Activated naive CD4-positive, alpha-beta T cell treated with anti-CD3 and anti-CD28 coated beads for 36 hours (primary cell): ENCODE results near the gene OR52B2. TPM values are rescaled to one million over a fixed set of nuclear protein-coding genes. Genes with fewer than 3 reads are reported as not detected.
"Not testable (repeated sequence)": the region's sequence is repeated elsewhere in the genome, so short reads cannot be mapped to it uniquely, and the experiment has no call there.

ENCODE experiments used
- CTCF ChIA-PET: fragments of 350-600 bp; sonication (Branson Sonifier 250); formaldehyde crosslinking; loops from one replicate; lab custom pipeline; 2021; ENCODE audit warnings: antibody characterized with exemption; lab: Charles Lee
- DNase-seq: peaks from one replicate; pipeline ENCODE4 v3.0.0-alpha.2; 2020
- H3K27ac Mint-ChIP-seq: one replicate; pipeline ENCODE4 v1.8.0; 2021; ENCODE audit warnings: mild to moderate bottlenecking, mixed read lengths
- H3K27me3 Mint-ChIP-seq: one replicate; pipeline ENCODE4 v1.8.0; 2021; ENCODE audit warnings: low read depth, mixed read lengths
- H3K36me3 Mint-ChIP-seq: one replicate; pipeline ENCODE4 v1.8.0; 2021; ENCODE audit warnings: low read depth, mixed read lengths
- H3K4me1 Mint-ChIP-seq: one replicate; pipeline ENCODE4 v1.8.0; 2021; ENCODE audit warnings: low read depth, mixed read lengths
- H3K4me3 Mint-ChIP-seq: one replicate; pipeline ENCODE4 v1.8.0; 2021; ENCODE audit warnings: mild to moderate bottlenecking, moderate library complexity, mixed read lengths
- H3K9me3 Mint-ChIP-seq: one replicate; pipeline ENCODE4 v1.8.0; 2021; ENCODE audit warnings: mixed read lengths
- intact Hi-C: fragments of 100-400 bp; cut with micrococcal nuclease; formaldehyde crosslinking; loops from one replicate; pipeline ENCODE4 v1.15.1; 2023
- total RNA-seq, 2 experiments: library from RNA; stranded (reverse); gene quantifications; one replicate each; pipeline ENCODE4 v1.2.3, GENCODE V29; 2021

OR52B2 gene
- total RNA-seq, 2 experiments from 2014 or later = not detected

DNA sequence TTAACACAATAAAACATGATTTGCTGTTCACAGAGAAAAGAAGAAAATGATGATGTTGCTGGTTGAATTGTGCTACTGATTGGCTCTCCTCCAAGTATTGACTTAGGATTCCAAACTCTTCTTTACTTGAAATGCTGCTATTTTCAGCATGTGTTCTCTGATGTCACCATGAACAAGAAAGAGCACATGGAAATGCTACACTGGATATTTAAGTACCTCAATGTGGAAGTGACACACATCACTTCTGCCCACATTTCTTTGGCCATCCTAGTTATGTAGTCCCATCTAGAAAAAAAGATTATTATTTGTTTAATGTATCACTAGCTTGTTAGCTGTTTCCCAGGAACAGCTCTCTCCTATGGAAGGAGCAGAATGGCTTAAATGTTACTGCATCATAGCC, 27.2 kb downstream of the OR52B2 start:
- Mint-ChIP-seq H3K27me3 (peaks cover 5% of the 10 kb centered on the region), H3K9me3 (no peaks in the 10 kb centered on the region), H3K27ac (no peak overlapping the region), H3K36me3 (no peaks in the 10 kb centered on the region), H3K4me1 (no peaks in the 10 kb centered on the region), H3K4me3 (no peak overlapping the region)
- intact Hi-C loops = no loop called here
- CTCF ChIA-PET = no interaction called here
- DNase-seq = no peak

DNA sequence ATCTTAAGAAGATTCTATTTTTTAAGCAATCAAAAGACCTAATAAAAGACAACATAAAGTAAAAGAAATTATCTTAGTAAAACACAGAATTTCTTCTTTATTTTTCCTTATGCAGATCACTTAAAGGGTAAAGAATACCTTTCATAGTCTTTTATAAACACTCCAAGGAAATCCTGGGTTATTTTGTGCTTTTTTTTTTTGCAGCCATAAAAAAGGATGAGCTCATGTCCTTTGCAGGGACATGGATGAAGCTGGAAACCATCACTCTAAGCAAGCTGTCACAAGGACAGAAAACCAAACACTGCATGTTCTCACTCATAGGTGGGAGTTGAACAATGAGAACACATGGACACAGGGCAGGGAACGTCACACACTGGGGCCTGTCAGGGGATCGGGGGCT, 34.2 kb downstream of the OR52B2 start:
- CTCF ChIA-PET = interaction anchor here (0.7 kb wide), 1 partner anchor 1544 kb away, joined by 4 read pairs; no protein-coding TSS in a partner anchor

DNA sequence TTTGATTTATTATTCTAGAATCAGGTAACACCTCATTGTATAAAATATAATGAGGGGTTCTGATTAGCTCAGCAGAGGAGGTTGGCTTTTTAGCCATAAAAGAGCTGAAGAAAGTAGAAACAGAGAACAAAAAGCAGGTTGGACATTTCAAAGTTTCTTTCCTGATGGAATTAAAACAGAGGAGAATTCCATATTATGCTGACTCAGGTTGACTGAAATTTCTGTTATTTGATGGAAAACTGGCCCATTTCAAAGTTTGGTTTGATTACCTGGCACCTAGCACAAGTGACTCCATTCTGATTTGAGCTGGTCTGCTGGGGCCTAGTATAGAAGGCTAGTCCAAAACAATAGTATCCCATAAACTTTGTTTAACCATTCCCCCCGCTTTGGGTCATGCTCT, 37.7 kb downstream of the OR52B2 start:
- no peaks in the 10 kb centered on the region for H3K9me3 Mint-ChIP-seq
- H3K27me3 Mint-ChIP-seq = no peaks in the 10 kb centered on the region
- CTCF ChIA-PET = no interaction called here
- intact Hi-C loops = no loop called here
- H3K36me3 Mint-ChIP-seq = no peaks in the 10 kb centered on the region
- H3K4me1 Mint-ChIP-seq = no peaks in the 10 kb centered on the region
- no peak overlapping the region for H3K4me3 Mint-ChIP-seq
- no peak for DNase-seq
- no peak overlapping the region for H3K27ac Mint-ChIP-seq

More for the DNA sequence above, 34.2 kb downstream of the OR52B2 start:
- intact Hi-C loops, H3K27me3 Mint-ChIP-seq, H3K4me3 Mint-ChIP-seq, H3K4me1 Mint-ChIP-seq, DNase-seq, H3K36me3 Mint-ChIP-seq, H3K9me3 Mint-ChIP-seq, H3K27ac Mint-ChIP-seq: not testable (repeated sequence)

DNA sequence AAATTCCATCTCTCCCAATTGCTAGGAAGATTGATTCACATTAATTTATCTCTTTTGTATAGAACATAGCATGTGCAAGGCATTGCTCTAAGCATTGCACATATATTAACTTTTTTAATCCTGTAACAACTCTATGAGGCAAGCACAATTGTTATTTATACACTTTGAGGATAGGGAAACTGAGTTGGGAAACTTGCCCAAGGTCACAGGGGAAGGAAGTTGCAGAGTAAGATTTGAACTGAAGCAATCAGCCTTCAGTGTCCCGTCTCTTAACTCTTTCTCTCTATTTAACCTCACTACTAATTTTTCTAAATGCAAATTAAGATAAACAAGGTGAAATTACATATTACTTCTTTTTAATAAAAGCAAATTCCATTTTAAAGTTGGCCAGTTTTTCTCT, 40.5 kb downstream of the OR52B2 start:
- Mint-ChIP-seq H3K27me3 (no peaks in the 10 kb centered on the region), H3K27ac (no peak overlapping the region), H3K36me3 (no peaks in the 10 kb centered on the region), H3K4me1 (no peaks in the 10 kb centered on the region), H3K4me3 (no peak overlapping the region), H3K9me3 (no peaks in the 10 kb centered on the region)
- DNase-seq = no peak
- intact Hi-C loops = no loop called here
- CTCF ChIA-PET = no interaction called here

DNA sequence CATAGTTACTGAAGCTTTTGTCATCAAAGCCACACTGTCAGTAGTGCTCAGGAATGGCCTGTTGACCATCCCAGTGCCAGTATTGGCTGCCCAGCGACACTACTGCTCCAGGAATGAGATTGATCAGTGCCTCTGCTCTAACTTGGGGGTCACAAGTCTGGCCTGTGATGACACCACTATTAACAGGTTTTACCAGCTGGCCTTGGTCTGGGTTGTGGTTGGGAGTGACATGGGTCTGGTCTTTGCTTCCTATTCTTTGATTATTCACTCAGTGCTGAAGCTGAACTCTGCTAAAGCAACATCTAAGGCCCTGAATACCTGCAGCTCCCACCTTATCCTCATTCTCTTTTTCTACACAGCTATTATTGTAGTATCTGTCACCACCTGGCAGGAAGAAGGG, 41.1 kb downstream of the OR52B2 start:
- Mint-ChIP-seq H3K4me1 (no peaks in the 10 kb centered on the region), H3K27me3 (no peaks in the 10 kb centered on the region), H3K9me3 (no peaks in the 10 kb centered on the region), H3K27ac (no peak overlapping the region), H3K36me3 (no peaks in the 10 kb centered on the region), H3K4me3 (no peak overlapping the region)
- intact Hi-C loops = no loop called here
- CTCF ChIA-PET = no interaction called here
- no peak for DNase-seq

DNA sequence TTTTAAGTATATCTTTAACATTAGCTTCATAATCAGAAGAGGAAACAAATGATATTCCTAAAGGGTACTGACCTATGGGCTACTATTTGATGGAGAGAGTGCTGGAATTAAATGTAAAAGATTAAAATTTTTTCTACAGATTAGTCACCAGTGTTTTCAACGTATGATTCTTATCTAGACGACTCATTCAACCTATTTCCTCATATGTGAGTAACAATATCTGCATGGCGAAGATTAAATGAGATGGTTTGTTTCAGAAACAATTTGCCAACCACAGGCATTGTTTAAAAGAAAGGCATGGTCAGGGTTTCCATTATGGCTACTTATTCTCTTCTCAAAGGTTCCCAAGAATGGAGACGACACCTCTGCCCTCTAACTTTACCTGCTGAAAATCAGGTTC, 42.2 kb downstream of the OR52B2 start:
- Mint-ChIP-seq H3K27me3 (no peaks in the 10 kb centered on the region), H3K4me1 (no peaks in the 10 kb centered on the region), H3K9me3 (no peaks in the 10 kb centered on the region), H3K27ac (no peak overlapping the region), H3K36me3 (no peaks in the 10 kb centered on the region), H3K4me3 (no peak overlapping the region)
- no peak for DNase-seq
- intact Hi-C loops = no loop called here
- CTCF ChIA-PET = no interaction called here

DNA sequence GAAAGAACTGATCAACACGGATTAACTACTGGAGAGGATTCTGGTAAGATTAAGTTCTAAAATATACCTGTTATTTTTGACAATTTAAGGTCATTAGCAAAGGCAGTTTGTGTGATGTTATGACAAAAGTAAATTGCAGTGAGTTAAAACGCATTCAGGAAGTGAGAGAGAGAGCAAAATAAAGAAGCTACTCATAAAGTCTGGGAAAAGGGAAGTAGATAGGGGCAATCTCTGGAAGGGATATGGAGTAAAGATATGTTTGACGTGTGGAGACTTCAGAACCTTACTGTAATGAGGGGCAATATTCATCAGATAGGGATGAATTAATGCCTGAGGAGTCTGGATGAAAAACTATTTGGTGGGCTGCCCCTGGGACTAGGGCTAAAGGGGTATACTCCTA, 45.9 kb downstream of the OR52B2 start:
- Mint-ChIP-seq H3K27me3 (peaks cover 2% of the 10 kb centered on the region), H3K9me3 (no peaks in the 10 kb centered on the region), H3K4me1 (no peaks in the 10 kb centered on the region), H3K36me3 (no peaks in the 10 kb centered on the region), H3K27ac (no peak overlapping the region), H3K4me3 (no peak overlapping the region)
- intact Hi-C loops = no loop called here
- DNase-seq = no peak
- CTCF ChIA-PET = no interaction called here

Other genes starting within 250 kb of the OR52B2 start
- gene OR56A3, start 228.1 kb downstream of the OR52B2 start, total RNA-seq = not detected
- gene OR56A5, start 201.8 kb downstream of the OR52B2 start, total RNA-seq = not detected
- gene OR52L1, start 183.3 kb downstream of the OR52B2 start, total RNA-seq = not detected
- not detected for gene OR56A4, start 163.4 kb downstream of the OR52B2 start, total RNA-seq
- gene OR56A1, start 139.6 kb downstream of the OR52B2 start, total RNA-seq = not detected
- gene OR56B4, start 62.6 kb downstream of the OR52B2 start, total RNA-seq = not detected
- not detected for gene OR52W1, start 28.9 kb upstream of the OR52B2 start, total RNA-seq
- gene C11orf42, start 35.2 kb upstream of the OR52B2 start, total RNA-seq = not detected
- gene FHIP1B, start 64.3 kb upstream of the OR52B2 start, total RNA-seq = 10 to 100 TPM; 13.0 to 13.1 TPM
- under 1 TPM; 0.10 to 0.12 TPM for gene CNGA4, start 68.8 kb upstream of the OR52B2 start, total RNA-seq
- gene CCKBR, start 89.5 kb upstream of the OR52B2 start, total RNA-seq = not detected
- 1 to 10 TPM; 1.1 to 1.5 TPM for gene CAVIN3, start 150.2 kb upstream of the OR52B2 start, total RNA-seq
- 10 to 100 TPM; 24.5 to 27.5 TPM for gene SMPD1, start 220.1 kb upstream of the OR52B2 start, total RNA-seq
- gene APBB1, start 248.8 kb upstream of the OR52B2 start, total RNA-seq = 10 to 100 TPM; 44.5 to 45.1 TPM